HG03103 (cell line): ENCODE measurements around the gene UBA3.

Experiments used
- ATAC-seq: cut with Tn5 transposase; IDR thresholded peaks from one replicate; pipeline ENCODE4 v1.9.1; 2021; ENCODE audit warnings: low read depth; ENCODE audit not compliant: unreplicated experiment

UBA3 gene

DNA sequence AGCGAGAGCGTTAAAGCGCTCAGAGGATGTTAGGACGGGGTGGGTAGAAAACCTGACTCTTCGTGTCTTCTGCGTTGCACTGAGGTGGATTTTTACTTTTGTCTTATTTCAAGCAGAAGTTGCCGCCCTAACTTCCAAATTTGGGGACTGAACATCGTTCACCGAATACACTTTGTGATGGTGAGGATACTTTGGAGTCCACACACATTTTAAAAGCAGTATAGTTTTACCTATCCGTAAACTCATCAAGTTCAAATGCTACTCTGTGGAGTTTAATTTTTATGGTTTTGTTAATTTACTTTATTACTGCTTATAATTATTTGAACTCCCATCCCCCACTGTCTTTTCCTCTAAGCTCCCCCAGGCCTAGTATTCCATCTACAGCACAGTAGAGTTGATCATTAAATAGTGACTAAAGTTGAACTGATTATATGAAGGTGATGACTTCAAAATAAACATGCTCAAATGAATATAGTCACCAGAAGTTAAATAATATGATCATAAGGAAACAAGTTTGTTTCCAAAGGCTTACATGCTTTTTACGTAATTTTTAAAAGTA is 66.1 kb downstream of the UBA3 start:
- no peak for ATAC-seq

DNA sequence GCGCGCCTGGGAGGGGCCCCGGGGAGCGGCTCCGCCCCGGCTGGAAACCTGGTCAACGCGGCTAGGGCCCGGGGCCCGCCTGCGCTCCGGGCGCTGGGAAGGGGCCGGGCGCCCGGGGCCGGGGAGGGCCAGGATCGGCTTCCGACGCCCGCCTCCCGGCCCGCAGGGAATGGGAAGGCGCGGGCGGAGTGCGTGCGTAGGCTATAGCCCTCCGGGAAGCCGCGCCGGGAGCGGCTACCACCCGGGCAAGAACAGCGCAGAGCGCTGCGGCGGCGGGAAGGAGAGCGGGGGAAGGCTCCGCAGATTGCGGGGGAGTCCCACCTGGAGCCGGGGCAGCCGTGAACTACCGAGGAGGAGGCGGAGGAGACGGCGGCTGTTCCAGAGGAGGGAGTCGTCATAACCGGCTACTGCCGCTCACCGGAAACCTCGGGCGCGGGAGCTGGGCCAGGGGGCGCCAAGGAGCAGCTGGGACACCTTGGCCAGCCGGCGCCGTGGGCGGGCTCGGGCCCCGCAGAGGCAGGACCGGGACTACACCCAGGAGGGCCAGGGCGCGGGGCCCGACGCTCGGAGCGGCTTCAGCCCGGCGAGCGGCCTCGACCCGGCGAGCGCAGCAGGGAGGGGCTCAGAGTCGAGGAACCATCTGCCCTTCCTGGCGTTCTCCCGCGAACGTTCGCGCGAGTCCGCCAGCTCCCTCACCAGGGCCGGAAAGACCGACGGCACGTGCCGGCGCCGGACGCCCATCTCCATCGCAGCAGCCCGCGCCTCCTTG is 66.7 kb downstream of the UBA3 start, which contains the start of gene EOGT:
TSS of gene EOGT (minus strand) at position 432 of the 769 bp plus-strand sequence. CDS start 3,838 bp downstream, outside the sequence.
- ATAC-seq: peak; percentile 74

DNA sequence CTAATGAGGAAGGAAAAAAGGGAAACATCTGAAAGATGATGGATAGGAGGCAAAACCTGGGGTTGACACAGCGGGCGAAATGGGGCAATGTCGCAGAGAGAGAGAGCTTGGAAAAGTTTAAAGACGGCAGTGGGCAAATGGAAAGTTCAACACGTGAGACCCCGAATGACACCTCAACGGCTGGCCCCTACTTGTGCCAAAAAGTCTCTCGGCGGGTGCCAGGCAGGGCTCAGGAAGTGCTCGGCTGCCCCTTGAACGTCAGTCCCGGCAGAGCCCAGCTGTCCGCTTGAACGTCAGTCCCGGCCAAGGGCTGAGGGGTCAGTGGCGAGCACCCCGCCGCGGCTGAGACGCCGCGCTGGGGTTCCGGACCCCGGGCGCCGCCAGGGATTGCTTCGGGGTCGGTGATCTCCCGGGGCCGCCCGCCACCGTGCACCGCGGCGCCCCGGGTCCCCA is 67.3 kb downstream of the UBA3 start:
- peak; percentile 32 for ATAC-seq

DNA sequence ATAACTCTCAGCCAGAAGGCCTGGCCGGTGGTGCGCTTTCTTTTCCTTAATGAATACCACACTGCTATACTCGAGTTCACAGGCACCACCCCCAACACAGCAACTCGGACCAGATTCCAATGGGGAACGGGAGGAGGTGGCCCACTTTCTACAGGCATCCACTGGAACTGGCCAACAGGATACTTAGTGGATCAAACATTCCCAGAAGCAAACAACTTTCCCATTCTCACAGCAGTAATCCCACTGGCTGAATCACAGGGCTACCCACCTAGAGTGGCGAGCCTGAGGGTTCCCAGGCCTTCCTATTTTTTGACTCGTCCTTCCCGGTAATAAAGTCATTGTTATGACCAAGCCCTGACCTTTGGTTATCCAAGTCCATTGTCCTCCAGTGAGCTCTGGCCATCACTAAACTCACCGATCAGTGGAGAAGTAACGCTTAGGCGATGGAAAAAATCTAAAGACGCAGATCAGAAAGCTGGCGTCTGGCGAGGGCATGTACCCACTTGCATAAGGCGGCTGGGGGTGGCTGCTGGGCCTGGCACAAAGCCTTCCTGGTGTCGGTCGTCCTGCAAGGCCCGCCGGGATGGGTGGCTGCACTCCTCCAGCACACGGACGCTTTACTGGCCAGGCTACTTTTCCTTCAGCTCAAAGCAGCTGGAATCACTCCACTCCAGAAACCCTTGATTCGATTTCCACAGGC is 67.9 kb downstream of the UBA3 start:
- no peak for ATAC-seq

DNA sequence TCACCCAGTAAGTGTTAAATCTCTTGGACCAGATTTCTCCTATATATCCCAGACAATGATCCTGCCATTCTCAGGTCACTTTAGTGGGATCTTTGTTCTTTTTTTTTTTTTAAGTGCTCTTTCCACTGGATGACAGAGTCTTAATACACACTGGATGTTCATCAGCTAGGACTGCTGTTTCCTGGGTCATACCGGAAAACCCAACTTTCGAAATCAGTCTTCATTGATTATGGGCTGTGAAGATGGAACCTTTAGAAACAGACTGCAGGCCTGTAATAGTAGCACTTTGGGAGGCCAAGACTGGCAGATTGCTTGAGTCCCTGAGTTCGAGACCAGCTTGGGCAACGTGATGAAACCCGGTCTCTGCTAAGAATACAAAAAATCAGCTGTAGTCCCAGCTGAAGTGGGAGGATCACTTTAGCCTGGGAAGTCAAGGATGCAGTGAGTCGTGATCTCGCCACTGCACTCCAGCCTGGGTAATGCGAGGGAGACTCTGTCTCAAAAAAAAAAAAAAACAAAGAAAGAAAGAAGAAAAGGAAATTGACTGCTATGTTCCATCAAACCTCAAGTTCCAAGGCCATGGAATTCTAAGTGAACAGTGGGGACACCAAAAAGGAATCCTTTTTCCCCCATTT is 69.0 kb downstream of the UBA3 start:
- ATAC-seq: no peak

DNA sequence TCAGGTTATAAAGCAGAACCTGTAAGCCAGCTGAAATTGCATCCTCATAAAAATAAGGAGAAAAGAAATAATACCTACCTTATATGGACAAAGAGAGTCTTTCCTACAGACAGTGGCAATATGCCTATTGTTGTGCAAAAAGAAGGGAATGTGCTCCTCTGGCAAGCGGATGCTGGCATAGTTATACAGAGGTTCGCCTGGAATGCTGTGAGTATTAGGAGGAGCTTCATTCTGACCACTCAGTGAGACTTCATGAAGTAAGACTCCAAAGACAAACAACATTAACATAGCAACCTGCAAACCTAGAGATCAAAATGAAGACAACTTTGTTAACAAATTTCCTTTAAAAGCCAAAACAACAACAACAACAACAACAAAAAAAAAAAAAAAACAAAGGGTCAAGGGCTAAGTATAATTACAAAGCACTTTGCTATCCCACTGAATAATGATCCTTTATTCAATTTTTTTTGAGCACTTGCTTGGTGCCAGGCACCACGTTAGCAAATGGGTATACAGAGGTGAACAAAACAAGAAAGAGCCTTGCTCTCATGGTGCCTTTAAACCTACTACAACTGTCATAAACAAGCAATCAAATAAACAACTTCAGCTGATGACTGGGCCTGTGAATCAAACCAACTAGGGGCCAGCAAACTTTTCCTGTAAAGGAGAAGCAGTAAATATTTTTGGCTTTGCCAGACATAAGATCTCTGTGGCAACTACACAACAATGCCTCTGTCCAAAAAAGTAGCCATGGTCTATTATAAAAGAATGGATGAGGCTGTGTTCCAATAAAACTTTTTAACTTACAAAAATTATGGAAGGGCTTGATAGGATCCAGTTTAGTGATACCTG is 70.4 kb downstream of the UBA3 start:
- no peak for ATAC-seq

DNA sequence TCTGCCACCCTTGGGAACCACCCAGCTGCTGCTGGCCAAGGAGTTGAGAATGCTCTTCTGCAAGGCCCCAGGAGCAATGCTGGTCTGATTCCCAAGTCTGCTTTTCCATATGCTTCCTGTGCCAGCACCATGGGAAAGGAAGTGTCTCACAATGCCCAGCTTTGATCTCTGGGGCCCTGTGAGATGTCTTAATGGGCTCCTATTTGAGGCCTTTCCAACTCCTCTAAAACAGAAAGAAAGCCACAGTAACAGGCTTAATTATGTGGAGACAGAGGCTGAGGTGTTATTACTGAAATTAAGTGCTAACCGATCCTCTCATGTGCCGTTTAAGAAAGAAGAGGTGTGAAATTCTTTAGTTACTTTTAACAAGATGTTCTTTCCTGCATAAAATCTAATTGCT is 71.2 kb downstream of the UBA3 start:
- no peak for ATAC-seq

DNA sequence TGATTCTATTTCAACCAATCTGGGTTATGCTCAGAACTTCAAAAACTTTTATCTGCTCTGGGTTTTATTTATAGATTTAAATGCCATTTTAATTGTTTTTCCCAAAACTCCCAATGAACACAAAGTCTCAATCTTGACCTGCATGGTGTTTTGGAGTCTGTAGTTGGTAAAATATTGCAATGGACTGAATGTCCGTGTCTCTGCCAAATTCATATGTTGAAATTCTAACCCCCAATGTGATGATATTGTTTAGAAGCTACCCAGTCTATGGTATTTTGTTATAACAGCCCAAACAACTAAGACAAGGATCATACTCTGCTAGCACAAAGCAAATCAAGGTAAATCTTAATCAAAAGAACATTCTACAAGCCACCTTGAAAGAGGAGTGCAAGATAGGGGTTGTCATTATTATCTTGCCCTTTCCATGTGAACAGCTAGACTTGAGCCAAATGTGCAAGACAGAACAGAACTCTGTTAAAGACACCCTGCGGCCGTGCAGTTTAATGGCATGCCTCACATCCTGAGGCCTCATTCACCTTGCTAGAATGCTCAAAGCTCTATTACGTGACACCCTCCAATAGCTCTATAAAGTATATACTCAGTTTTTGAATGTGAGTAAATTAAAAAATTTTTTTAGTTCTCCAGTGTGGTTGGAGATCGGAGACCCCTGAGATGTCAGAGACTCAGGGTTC is 74.2 kb downstream of the UBA3 start:
- no peak for ATAC-seq

DNA sequence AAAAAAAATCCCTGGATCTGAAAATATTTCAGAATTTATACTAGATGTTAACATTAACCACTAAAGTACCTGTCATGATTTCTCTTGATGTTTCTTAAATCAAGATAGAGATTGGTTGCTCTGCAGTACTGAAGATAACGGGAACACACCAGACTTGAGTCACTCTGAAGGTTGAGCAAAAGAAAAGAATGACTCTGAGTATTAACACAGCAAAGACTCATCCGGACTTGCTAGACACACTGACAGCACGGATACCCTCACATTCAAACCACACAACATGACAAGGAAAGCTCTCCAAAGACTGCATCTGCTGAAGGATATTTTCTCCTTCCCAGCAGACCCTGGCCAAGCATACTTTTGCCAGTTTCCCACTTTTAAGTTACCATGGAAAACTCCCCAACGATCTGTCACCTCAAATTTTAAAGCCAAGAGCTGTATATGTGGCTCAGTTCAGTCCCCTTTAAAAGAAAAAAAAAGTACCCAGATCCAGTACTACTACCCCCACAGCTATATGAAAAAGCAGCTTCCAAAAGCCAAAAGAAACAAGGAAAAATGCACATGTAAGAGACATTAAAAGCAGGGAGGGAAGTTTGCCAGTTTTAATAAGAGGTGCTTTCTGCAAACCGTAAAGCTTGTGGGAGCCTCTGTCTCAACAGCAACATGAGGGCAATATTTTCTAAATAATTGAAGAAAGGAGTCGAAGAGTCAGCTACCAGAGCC is 74.9 kb downstream of the UBA3 start:
- ATAC-seq: no peak
